Panc1 (cell line): Measurements from ENCODE around the gene MUC5AC. TPM values are rescaled to one million over a fixed set of nuclear protein-coding genes. Genes with fewer than 3 reads are reported as not detected.

Experiments used
- ATAC-seq: fragments of 200-7000 bp; cut with Tn5 transposase; 2 replicates; pipeline ENCODE4 v1.9.1; 2020; ENCODE audit warnings: mild to moderate bottlenecking, moderate library complexity
- BruUV-seq: library from RNA; stranded (reverse); fragments of 400-500 nt; replicated peaks from 2 replicates; lab custom pipeline; 2021; lab: Mats Ljungman, UMichigan
- CTCF ChIA-PET: fragments of 300-600 bp; sonication (Branson Sonifier 250); formaldehyde crosslinking; loops from one replicate; lab custom pipeline; 2022; ENCODE audit warnings: antibody characterized with exemption; lab: Charles Lee
- POLR2A ChIA-PET: fragments of 300-600 bp; sonication (Branson Sonifier 250); formaldehyde crosslinking; loops from one replicate; lab custom pipeline; 2022; ENCODE audit warnings: antibody characterized with exemption; lab: Charles Lee
- DNase-seq: peaks from one replicate; pipeline ENCODE4 v3.0.0-alpha.2; 2010; ENCODE audit warnings: low read depth, low spot score
- H3K27ac ChIP-seq: 2 replicates; pipeline ENCODE4 v1.5.1; 2011; ENCODE audit warnings: mild to moderate bottlenecking, low read length, inconsistent platforms
- H3K27me3 ChIP-seq: fragments of 200-500 bp; sonication (Bioruptor generic); 2 replicates; pipeline ENCODE4 v1.6.0; 2014; ENCODE audit warnings: low read length, inconsistent platforms; ENCODE audit not compliant: control insufficient read depth, insufficient read depth
- H3K36me3 ChIP-seq: fragments of 200-500 bp; sonication (Bioruptor generic); 2 replicates; pipeline ENCODE4 v1.5.1; 2014; ENCODE audit warnings: inconsistent platforms, mild to moderate bottlenecking, low read length, moderate library complexity; ENCODE audit not compliant: control insufficient read depth, insufficient read depth
- H3K4me1 ChIP-seq: 2 replicates; pipeline ENCODE4 v1.5.1; 2011; ENCODE audit warnings: inconsistent platforms, mild to moderate bottlenecking, low read length, moderate library complexity; ENCODE audit not compliant: control insufficient read depth, insufficient read depth
- H3K4me3 ChIP-seq, 2 experiments: 2 replicates each; pipeline ENCODE4 v1.5.1; 2011 to 2012; ENCODE audit warnings: low read depth in 2 of 2, low read length in 2 of 2, mild to moderate bottlenecking in 2 of 2, inconsistent platforms in 1 of 2, moderate library complexity in 1 of 2
- H3K9me3 ChIP-seq: fragments of 200-500 bp; sonication (Bioruptor generic); 2 replicates; pipeline ENCODE4 v1.5.1; 2014; ENCODE audit warnings: low read depth, mild to moderate bottlenecking, inconsistent platforms, low read length, moderate library complexity; ENCODE audit not compliant: control insufficient read depth, insufficient read depth
- POLR2AphosphoS5 ChIP-seq: IDR thresholded peaks from 2 replicates; pipeline ENCODE4 v1.6.1; 2012; ENCODE audit warnings: mild to moderate bottlenecking, low read depth, low read length, moderate library complexity
- SIN3A ChIP-seq: IDR thresholded peaks from 2 replicates; pipeline ENCODE4 v1.6.1; 2012; ENCODE audit warnings: low read depth, mild to moderate bottlenecking, low read length, moderate library complexity, borderline replicate concordance; ENCODE audit not compliant: insufficient read depth
- TCF7L2 ChIP-seq: IDR thresholded peaks from 2 replicates; pipeline ENCODE4 v1.6.1; 2011; ENCODE audit warnings: mild to moderate bottlenecking, low read depth, low read length, inconsistent platforms
- in situ Hi-C: cut with HindIII; loops from 2 replicates; pipeline ENCODE4 v1.10.0; 2016; ENCODE audit warnings: low sequenced_read_pairs, low pct_unique_long_range_greater_than_20kb
- intact Hi-C: fragments of 100-400 bp; cut with micrococcal nuclease; formaldehyde crosslinking; loops from one replicate; pipeline ENCODE4 v1.10.0; 2022; ENCODE audit not compliant: unreplicated experiment
- total RNA-seq: library from RNA; stranded (reverse); gene quantifications from one replicate; pipeline ENCODE4 v1.2.1, GENCODE V29; 2021; ENCODE audit not compliant: unreplicated experiment
- TF ChIP-seq, protein P1 (sequence below): fragments of 450-650 bp; IDR thresholded peaks from 2 replicates; pipeline ENCODE4 v1.5.1; 2017; ENCODE audit warnings: mild to moderate bottlenecking
- TF ChIP-seq, protein P2 (sequence below), 2 experiments: IDR thresholded peaks; 2 replicates each; pipeline ENCODE4 v1.6.1; 2011 to 2012; ENCODE audit warnings: low read depth in 2 of 2, control low read depth in 1 of 2, low read length in 1 of 2, mild to moderate bottlenecking in 1 of 2, moderate library complexity in 1 of 2; ENCODE audit not compliant: insufficient read depth in 1 of 2

Gene MUC5AC
- total RNA-seq, 1 experiment from 2014 or later = 0.03 TPM

DNA sequence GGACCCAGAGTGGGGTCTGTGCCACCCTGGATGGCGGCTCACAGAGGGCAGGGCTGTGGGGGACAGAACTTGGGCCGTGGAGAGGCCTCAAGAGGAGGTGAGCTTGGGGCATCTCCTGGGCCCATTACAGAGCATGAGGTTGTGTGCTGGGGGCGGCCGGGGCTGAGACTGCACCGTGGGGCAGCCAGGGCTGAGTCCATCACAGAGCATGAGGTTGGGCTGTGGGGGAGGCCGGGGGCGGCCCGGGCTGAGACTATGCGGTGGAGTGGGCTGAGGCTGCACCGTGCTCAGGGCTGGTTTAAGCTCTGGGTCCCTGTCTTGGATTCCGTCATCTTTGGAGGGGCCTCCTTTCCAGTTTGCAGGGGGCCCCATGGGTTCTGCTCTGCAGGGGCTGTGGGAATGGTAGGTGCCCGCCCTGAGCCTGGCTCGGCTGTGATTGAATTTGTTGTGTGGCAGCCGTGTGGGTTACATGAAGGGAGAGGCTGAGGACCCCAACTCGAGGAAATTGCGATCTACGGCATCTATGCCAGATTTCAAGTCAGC, 38.1 kb upstream of the MUC5AC start:
- CTCF ChIA-PET = no interaction called here
- Histone ChIP-seq H3K9me3 (no peaks in the 10 kb centered on the region), H3K27me3 (no peaks in the 10 kb centered on the region), H3K4me1 (peaks cover 26% of the 10 kb centered on the region), H3K27ac (0 out of 2 replicates have a peak overlapping the region, but pooled peaks have one; percentile 7), H3K36me3 (no peaks in the 10 kb centered on the region), H3K4me3 (no peak overlapping the region)
- POLR2A ChIA-PET = no interaction called here
- ATAC-seq (0 out of 2 replicates have a peak, but pooled peaks have one; percentile 11), DNase-seq (no peak)
- no TSS peak for BruUV-seq
- TF ChIP-seq, protein P1, sequence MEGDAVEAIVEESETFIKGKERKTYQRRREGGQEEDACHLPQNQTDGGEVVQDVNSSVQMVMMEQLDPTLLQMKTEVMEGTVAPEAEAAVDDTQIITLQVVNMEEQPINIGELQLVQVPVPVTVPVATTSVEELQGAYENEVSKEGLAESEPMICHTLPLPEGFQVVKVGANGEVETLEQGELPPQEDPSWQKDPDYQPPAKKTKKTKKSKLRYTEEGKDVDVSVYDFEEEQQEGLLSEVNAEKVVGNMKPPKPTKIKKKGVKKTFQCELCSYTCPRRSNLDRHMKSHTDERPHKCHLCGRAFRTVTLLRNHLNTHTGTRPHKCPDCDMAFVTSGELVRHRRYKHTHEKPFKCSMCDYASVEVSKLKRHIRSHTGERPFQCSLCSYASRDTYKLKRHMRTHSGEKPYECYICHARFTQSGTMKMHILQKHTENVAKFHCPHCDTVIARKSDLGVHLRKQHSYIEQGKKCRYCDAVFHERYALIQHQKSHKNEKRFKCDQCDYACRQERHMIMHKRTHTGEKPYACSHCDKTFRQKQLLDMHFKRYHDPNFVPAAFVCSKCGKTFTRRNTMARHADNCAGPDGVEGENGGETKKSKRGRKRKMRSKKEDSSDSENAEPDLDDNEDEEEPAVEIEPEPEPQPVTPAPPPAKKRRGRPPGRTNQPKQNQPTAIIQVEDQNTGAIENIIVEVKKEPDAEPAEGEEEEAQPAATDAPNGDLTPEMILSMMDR = no peak
- no peak for TF ChIP-seq TCF7L2
- no peak for TF ChIP-seq SIN3A
- TF ChIP-seq, protein P2, sequence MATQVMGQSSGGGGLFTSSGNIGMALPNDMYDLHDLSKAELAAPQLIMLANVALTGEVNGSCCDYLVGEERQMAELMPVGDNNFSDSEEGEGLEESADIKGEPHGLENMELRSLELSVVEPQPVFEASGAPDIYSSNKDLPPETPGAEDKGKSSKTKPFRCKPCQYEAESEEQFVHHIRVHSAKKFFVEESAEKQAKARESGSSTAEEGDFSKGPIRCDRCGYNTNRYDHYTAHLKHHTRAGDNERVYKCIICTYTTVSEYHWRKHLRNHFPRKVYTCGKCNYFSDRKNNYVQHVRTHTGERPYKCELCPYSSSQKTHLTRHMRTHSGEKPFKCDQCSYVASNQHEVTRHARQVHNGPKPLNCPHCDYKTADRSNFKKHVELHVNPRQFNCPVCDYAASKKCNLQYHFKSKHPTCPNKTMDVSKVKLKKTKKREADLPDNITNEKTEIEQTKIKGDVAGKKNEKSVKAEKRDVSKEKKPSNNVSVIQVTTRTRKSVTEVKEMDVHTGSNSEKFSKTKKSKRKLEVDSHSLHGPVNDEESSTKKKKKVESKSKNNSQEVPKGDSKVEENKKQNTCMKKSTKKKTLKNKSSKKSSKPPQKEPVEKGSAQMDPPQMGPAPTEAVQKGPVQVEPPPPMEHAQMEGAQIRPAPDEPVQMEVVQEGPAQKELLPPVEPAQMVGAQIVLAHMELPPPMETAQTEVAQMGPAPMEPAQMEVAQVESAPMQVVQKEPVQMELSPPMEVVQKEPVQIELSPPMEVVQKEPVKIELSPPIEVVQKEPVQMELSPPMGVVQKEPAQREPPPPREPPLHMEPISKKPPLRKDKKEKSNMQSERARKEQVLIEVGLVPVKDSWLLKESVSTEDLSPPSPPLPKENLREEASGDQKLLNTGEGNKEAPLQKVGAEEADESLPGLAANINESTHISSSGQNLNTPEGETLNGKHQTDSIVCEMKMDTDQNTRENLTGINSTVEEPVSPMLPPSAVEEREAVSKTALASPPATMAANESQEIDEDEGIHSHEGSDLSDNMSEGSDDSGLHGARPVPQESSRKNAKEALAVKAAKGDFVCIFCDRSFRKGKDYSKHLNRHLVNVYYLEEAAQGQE (IDR thresholded peaks at IDR 0.05; ENCODE audit: insufficient read depth in 1 of 2, low read depth in 2 of 2, low read length in 1 of 2) = no peak
- no peak for TF ChIP-seq POLR2AphosphoS5
- in situ Hi-C loops (no loop called here), intact Hi-C loops (loop anchor here (10.0 kb wide), 1 partner anchor 105 kb away; the partner anchor contains the start of gene MUC5B)

DNA sequence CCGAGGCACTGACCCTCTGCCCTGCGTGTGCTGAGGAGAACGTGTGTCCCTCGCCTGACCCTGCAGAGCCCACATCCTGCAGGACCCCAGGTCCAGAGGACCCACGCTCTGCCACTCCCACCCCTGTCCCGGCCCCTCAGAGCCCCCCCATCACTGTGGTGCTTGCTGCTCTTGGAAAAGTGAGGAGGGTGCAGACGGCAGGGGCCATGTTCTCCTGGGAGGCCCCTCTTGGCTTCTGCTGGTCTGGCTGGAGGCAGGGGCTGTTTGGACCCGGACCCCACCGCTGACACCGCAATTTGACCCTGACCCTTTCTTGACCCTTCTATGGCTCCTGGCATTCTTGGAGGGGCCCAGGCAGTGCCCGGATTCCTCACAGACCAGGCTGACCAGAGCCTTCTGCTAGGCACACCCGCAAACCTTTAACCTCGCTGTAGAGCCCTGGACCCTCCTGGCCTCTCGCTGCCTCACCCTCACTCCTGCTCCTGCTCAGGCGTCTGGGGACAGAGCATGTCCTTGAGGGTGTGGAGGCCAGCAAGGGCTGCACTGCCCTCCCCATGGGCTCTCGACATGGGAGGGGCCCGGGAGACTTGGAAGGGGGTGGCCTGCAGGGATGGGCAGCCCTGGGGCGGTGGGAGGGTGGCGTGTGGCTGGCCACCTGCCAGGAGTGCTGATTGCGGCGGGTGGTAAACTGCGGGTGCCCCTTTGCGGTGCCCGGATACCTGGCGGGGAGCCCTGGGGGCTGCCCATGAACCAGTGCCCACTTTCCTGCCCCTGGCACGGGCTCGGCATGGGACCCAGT, 37.0 kb upstream of the MUC5AC start:
- Histone ChIP-seq H3K27ac (no peak overlapping the region), H3K4me1 (peaks cover 23% of the 10 kb centered on the region), H3K27me3 (no peaks in the 10 kb centered on the region), H3K4me3 (no peak overlapping the region), H3K9me3 (no peaks in the 10 kb centered on the region), H3K36me3 (no peaks in the 10 kb centered on the region)
- BruUV-seq = no TSS peak
- in situ Hi-C loops = no loop called here
- intact Hi-C loops = no loop called here
- DNase-seq = no peak
- CTCF ChIA-PET = no interaction called here
- peak; percentile 17; the same call in 1 of the 2 replicates for ATAC-seq
- POLR2A ChIA-PET = no interaction called here
- TF ChIP-seq, protein P2 (IDR thresholded peaks at IDR 0.05; ENCODE audit: insufficient read depth in 1 of 2, low read depth in 2 of 2, low read length in 1 of 2) = no peak
- TF ChIP-seq POLR2AphosphoS5 (no peak), SIN3A (no peak), TCF7L2 (no peak)
- TF ChIP-seq, protein P1 = no peak
